A549 (cell line): ENCODE data around the gene ACSM6. TPM values are rescaled to one million over a fixed set of nuclear protein-coding genes. Genes with fewer than 3 reads are reported as not detected.

Experiments used
- ATAC-seq, 2 experiments: fragments of 200-7000 bp in 1 of 2; fragments of >200 bp in 1 of 2; cut with Nextera tagmentation in 1 of 2; cut with Tn5 transposase in 1 of 2; 3 replicates each; pipeline versions ENCODE4 v1.8.0 to v1.9.1; 2018 to 2020; ENCODE audit warnings: mild to moderate bottlenecking in 1 of 2, moderate library complexity in 1 of 2
- CTCF ChIA-PET: fragments of 300-600 bp; sonication (Branson Sonifier 250); formaldehyde crosslinking; extraction: SDS; loops from one replicate; lab custom pipeline; 2021; ENCODE audit warnings: antibody characterized with exemption, inconsistent platforms; lab: Yijun Ruan, JAX
- POLR2A ChIA-PET: fragments of 350-600 bp; formaldehyde crosslinking; extraction: SDS; loops from one replicate; lab custom pipeline; 2021; ENCODE audit warnings: antibody characterized with exemption, inconsistent platforms; lab: Yijun Ruan, JAX
- DNase-seq, 2 experiments: peaks; one replicate each; pipeline versions ENCODE4 v3.0.0 to v3.0.0-alpha.2; 2011 to 2016; ENCODE audit warnings: low read depth in 1 of 2, low spot score in 1 of 2
- FAIRE-seq: peaks from 2 replicates; lab custom pipeline; 2011; peaks lifted over from hg19 to GRCh38; lab: Jason Lieb, UNC
- H3K27ac ChIP-seq, 2 experiments: fragments of >200 bp; sonication (Bioruptor Twin); formaldehyde crosslinking; 3 replicates each; pipeline ENCODE4 v1.5.1; 2016 to 2017
- H3K4me1 ChIP-seq: fragments of >200 bp; sonication (Bioruptor Twin); formaldehyde crosslinking; 3 replicates; pipeline ENCODE4 v1.6.1; 2016
- H3K4me2 ChIP-seq: fragments of >200 bp; sonication (Bioruptor Twin); formaldehyde crosslinking; 3 replicates; pipeline ENCODE4 v1.6.1; 2016
- H3K4me3 ChIP-seq: fragments of >200 bp; sonication (Bioruptor Twin); formaldehyde crosslinking; 3 replicates; pipeline ENCODE4 v1.5.1; 2016
- H3K9me3 ChIP-seq: fragments of >200 bp; sonication (Bioruptor Twin); formaldehyde crosslinking; 3 replicates; pipeline ENCODE4 v1.6.1; 2016
- BHLHE40 ChIP-seq: IDR thresholded peaks from 2 replicates; pipeline ENCODE4 v1.6.1; 2012; ENCODE audit warnings: low read depth, low read length, inconsistent platforms
- CBX8 ChIP-seq: fragments of 200-600 bp; sonication (generic); IDR thresholded peaks from 2 replicates; pipeline ENCODE4 v1.6.1; 2016
- CEBPB ChIP-seq, 2 experiments: fragments of >200 bp in 1 of 2; sonication (Bioruptor Twin) in 1 of 2; formaldehyde crosslinking in 1 of 2; IDR thresholded peaks; 2 replicates each; pipeline ENCODE4 v1.6.1; 2012 to 2016
- CHD2 ChIP-seq: fragments of 150-350 bp; IDR thresholded peaks from 2 replicates; pipeline ENCODE4 v1.6.1; 2014; ENCODE audit warnings: low read length; ENCODE audit not compliant: partially characterized antibody
- CHD4 ChIP-seq: fragments of 200-600 bp; sonication (generic); IDR thresholded peaks from 2 replicates; pipeline ENCODE4 v1.6.1; 2016; ENCODE audit warnings: antibody characterized with exemption, mild to moderate bottlenecking, borderline replicate concordance
- EHMT2 ChIP-seq: fragments of 200-600 bp; sonication (generic); IDR thresholded peaks from 2 replicates; pipeline ENCODE4 v1.6.1; 2016; ENCODE audit warnings: antibody characterized with exemption, low read depth, mild to moderate bottlenecking, moderate library complexity
- EP300 ChIP-seq, 2 experiments: fragments of >200 bp; sonication (Bioruptor Twin); formaldehyde crosslinking; IDR thresholded peaks; 2 replicates in 1 of 2; 3 replicates in 1 of 2; pipeline ENCODE4 v1.6.1; 2016 to 2017
- FOSL2 ChIP-seq, 2 experiments: fragments of 450-650 bp in 1 of 2; fragments of >200 bp in 1 of 2; sonication (Bioruptor Twin) in 1 of 2; formaldehyde crosslinking; IDR thresholded peaks; 2 replicates each; pipeline versions ENCODE4 v1.5.0 to v1.6.1; 2016 to 2020; ENCODE audit warnings: mild to moderate bottlenecking in 1 of 2, moderate library complexity in 1 of 2
- GATA3 ChIP-seq: IDR thresholded peaks from 2 replicates; pipeline ENCODE4 v1.6.1; 2012; ENCODE audit warnings: borderline replicate concordance
- HDAC2 ChIP-seq: fragments of 200-600 bp; sonication (generic); IDR thresholded peaks from 2 replicates; pipeline ENCODE4 v1.6.1; 2016
- HEYL ChIP-seq: fragments of 250-450 bp; sonication (Bioruptor Pico); IDR thresholded peaks from 2 replicates; pipeline ENCODE4 v1.8.0; 2021; ENCODE audit warnings: mild to moderate bottlenecking, moderate library complexity
- HOXA7 ChIP-seq: fragments of 250-450 bp; sonication (Bioruptor Pico); IDR thresholded peaks from 2 replicates; pipeline ENCODE4 v1.5.0; 2020; ENCODE audit warnings: mild to moderate bottlenecking, moderate library complexity
- JUN ChIP-seq, 2 experiments: fragments of >200 bp; sonication (Bioruptor Twin); formaldehyde crosslinking; IDR thresholded peaks; 2 replicates in 1 of 2; 3 replicates in 1 of 2; pipeline ENCODE4 v1.6.1; 2016 to 2017
- KDM5A ChIP-seq: fragments of 200-600 bp; sonication (generic); IDR thresholded peaks from 2 replicates; pipeline ENCODE4 v1.6.1; 2016; ENCODE audit warnings: antibody characterized with exemption, mild to moderate bottlenecking
- NFE2L2 ChIP-seq: fragments of 150-350 bp; conservative IDR thresholded peaks from 2 replicates; pipeline ENCODE4 v1.6.1; 2014; ENCODE audit warnings: low read length
- NPAS2 ChIP-seq: fragments of 250-450 bp; sonication (Bioruptor Pico); IDR thresholded peaks from 2 replicates; pipeline ENCODE4 v1.8.0; 2022; ENCODE audit warnings: mild to moderate bottlenecking, moderate library complexity, borderline replicate concordance
- NR3C1 ChIP-seq: fragments of >200 bp; sonication (Bioruptor Twin); formaldehyde crosslinking; IDR thresholded peaks from 3 replicates; pipeline ENCODE4 v1.6.1; 2017
- POLR2AphosphoS2 ChIP-seq: conservative IDR thresholded peaks from 2 replicates; pipeline ENCODE4 v1.6.1; 2012; ENCODE audit warnings: low read length, improper control_type of control experiment, inconsistent platforms
- RARB ChIP-seq: fragments of 250-450 bp; sonication (Bioruptor Pico); IDR thresholded peaks from 2 replicates; pipeline ENCODE4 v1.8.0; 2021; ENCODE audit warnings: mild to moderate bottlenecking, moderate library complexity
- RFX5 ChIP-seq: fragments of 450-650 bp; IDR thresholded peaks from 2 replicates; pipeline ENCODE4 v1.7.1; 2014; ENCODE audit warnings: antibody characterized with exemption, mild to moderate bottlenecking, moderate library complexity
- RNF2 ChIP-seq: fragments of 200-600 bp; sonication (generic); IDR thresholded peaks from 2 replicates; pipeline ENCODE4 v1.6.1; 2016; ENCODE audit warnings: low read depth, mild to moderate bottlenecking, antibody characterized with exemption, moderate library complexity, borderline replicate concordance
- ZC3H11A ChIP-seq: fragments of 450-650 bp; IDR thresholded peaks from 2 replicates; pipeline ENCODE4 v1.6.1; 2014; ENCODE audit warnings: antibody characterized with exemption, mild to moderate bottlenecking
- WGBS: methylation state at CpG from one replicate; pipeline ENCODE4 v1.1.6; 2017; ENCODE audit errors: missing lambda C conversion rate; 5-methylcytosine and 5-hydroxymethylcytosine counted together
- polyA plus RNA-seq, 4 experiments: library from polyadenylated mRNA; depleted of rRNA in 3 of 4; stranded (reverse); fragments of >200 nt; fragmentation: RNase III in 1 of 4; extraction: RNeasy Plus Mini Kit Qiagen cat#74134 plus additional on column Dnase treatment in 1 of 4; gene quantifications; 2 replicates in 3 of 4; 3 replicates in 1 of 4; pipeline ENCODE4 v1.2.3, GENCODE V29; 2011 to 2017
- TF ChIP-seq, protein P1 (sequence below): fragments of 150-350 bp; IDR thresholded peaks from 2 replicates; pipeline ENCODE4 v1.6.1; 2014; ENCODE audit warnings: low read depth, mild to moderate bottlenecking, low read length
- TF ChIP-seq, protein P2 (sequence below): fragments of 200-600 bp; sonication (generic); IDR thresholded peaks from 2 replicates; pipeline ENCODE4 v1.6.1; 2016; ENCODE audit warnings: antibody characterized with exemption, mild to moderate bottlenecking, moderate library complexity
- TF ChIP-seq, protein P3 (sequence below): fragments of >200 bp; sonication (Bioruptor Twin); formaldehyde crosslinking; IDR thresholded peaks from 3 replicates; pipeline ENCODE4 v1.5.1; 2016

ACSM6 gene
- polyA plus RNA-seq, 2 of the 4 experiments (the other 2 are of a cell fraction) = not detected

DNA sequence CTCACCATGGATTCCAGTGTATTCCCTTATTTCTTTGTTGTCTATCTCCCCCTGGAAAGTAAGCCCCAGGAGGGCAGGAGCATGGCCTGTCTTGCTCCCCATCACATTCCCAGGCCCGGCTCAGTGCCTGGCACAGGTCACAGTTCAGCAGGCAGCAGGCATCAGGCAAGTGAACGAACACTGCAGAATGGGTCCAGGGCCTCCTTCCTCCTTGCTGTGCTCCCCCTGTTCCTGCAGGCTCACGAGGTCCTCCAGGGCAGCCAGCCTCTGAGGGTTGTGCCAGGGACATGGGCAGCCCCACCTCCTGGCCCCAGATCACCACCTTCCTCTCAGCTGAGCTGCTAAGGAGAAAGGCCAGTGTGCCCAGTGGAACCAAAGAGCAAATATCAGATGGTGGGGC lies 55.0 kb downstream of the ACSM6 start:
- H3K4me3 ChIP-seq = no peak overlapping the region
- H3K4me2 ChIP-seq = no peak overlapping the region
- ATAC-seq (no peak), DNase-seq (no peak)
- H3K27ac ChIP-seq = peak overlapping the region in 1 of 2 experiments; percentile 13; a peak in 1 of 6 replicates
- TF ChIP-seq, protein P1, sequence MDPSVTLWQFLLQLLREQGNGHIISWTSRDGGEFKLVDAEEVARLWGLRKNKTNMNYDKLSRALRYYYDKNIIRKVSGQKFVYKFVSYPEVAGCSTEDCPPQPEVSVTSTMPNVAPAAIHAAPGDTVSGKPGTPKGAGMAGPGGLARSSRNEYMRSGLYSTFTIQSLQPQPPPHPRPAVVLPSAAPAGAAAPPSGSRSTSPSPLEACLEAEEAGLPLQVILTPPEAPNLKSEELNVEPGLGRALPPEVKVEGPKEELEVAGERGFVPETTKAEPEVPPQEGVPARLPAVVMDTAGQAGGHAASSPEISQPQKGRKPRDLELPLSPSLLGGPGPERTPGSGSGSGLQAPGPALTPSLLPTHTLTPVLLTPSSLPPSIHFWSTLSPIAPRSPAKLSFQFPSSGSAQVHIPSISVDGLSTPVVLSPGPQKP = no peak
- TF ChIP-seq, protein P2, sequence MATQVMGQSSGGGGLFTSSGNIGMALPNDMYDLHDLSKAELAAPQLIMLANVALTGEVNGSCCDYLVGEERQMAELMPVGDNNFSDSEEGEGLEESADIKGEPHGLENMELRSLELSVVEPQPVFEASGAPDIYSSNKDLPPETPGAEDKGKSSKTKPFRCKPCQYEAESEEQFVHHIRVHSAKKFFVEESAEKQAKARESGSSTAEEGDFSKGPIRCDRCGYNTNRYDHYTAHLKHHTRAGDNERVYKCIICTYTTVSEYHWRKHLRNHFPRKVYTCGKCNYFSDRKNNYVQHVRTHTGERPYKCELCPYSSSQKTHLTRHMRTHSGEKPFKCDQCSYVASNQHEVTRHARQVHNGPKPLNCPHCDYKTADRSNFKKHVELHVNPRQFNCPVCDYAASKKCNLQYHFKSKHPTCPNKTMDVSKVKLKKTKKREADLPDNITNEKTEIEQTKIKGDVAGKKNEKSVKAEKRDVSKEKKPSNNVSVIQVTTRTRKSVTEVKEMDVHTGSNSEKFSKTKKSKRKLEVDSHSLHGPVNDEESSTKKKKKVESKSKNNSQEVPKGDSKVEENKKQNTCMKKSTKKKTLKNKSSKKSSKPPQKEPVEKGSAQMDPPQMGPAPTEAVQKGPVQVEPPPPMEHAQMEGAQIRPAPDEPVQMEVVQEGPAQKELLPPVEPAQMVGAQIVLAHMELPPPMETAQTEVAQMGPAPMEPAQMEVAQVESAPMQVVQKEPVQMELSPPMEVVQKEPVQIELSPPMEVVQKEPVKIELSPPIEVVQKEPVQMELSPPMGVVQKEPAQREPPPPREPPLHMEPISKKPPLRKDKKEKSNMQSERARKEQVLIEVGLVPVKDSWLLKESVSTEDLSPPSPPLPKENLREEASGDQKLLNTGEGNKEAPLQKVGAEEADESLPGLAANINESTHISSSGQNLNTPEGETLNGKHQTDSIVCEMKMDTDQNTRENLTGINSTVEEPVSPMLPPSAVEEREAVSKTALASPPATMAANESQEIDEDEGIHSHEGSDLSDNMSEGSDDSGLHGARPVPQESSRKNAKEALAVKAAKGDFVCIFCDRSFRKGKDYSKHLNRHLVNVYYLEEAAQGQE = no peak
- TF ChIP-seq NR3C1 (no peak), FOSL2 (IDR thresholded peaks at IDR 0.05) (no peak), FOSL2 (CRISPR knock-in tag; IDR thresholded peaks at IDR 0.05) (no peak), ZC3H11A (no peak), HDAC2 (no peak), HOXA7 (no peak), NFE2L2 (no peak), CHD4 (no peak), BHLHE40 (no peak), EP300 (IDR thresholded peaks at IDR 0.05) (no peak), CHD2 (no peak), RFX5 (no peak), CEBPB (IDR thresholded peaks at IDR 0.05) (no peak), HEYL (CRISPR knock-in tag) (no peak), EHMT2 (no peak), NPAS2 (CRISPR knock-in tag) (no peak), JUN (IDR thresholded peaks at IDR 0.05) (no peak)
- TF ChIP-seq, protein P3, sequence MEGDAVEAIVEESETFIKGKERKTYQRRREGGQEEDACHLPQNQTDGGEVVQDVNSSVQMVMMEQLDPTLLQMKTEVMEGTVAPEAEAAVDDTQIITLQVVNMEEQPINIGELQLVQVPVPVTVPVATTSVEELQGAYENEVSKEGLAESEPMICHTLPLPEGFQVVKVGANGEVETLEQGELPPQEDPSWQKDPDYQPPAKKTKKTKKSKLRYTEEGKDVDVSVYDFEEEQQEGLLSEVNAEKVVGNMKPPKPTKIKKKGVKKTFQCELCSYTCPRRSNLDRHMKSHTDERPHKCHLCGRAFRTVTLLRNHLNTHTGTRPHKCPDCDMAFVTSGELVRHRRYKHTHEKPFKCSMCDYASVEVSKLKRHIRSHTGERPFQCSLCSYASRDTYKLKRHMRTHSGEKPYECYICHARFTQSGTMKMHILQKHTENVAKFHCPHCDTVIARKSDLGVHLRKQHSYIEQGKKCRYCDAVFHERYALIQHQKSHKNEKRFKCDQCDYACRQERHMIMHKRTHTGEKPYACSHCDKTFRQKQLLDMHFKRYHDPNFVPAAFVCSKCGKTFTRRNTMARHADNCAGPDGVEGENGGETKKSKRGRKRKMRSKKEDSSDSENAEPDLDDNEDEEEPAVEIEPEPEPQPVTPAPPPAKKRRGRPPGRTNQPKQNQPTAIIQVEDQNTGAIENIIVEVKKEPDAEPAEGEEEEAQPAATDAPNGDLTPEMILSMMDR = no peak
- TF ChIP-seq, all 56 proteins: peak for 0
- WGBS = 87% methylated on average over 3 of the region's 3 CpGs
- no peak for FAIRE-seq
- POLR2A ChIA-PET = no interaction called here
- peaks cover 18% of the 10 kb centered on the region for H3K4me1 ChIP-seq
- H3K9me3 ChIP-seq = no peaks in the 10 kb centered on the region
- CTCF ChIA-PET = interaction anchor here (1.0 to 18.4 kb wide), 6 partner anchors 9 to 125 kb away, joined by 3 to 637 read pairs (median 4); no protein-coding TSS in a partner anchor

DNA sequence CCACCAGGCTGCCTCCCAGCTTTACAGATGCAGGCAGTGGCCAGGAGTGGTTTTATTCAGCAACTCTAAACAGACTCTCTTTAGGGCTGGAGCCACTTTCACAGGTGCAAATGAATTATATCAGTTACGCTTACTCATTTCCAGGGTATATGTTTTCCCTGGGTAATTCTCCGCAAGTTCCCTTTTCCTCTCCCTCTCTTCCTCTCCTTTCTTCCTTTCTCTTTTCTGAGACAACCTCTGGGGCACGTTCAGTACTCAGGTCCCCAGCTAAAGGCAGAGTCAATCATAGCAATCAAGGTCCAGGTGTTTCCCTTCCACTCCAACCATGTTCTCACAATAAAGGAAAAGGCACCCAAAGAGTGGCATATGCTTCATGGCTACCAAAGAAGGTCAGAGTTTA lies 55.4 kb downstream of the ACSM6 start:
- no peak for TF ChIP-seq RARB (CRISPR knock-in tag)
- TF ChIP-seq POLR2AphosphoS2 = no peak
- no peak for TF ChIP-seq RNF2
- no peak for TF ChIP-seq KDM5A
- TF ChIP-seq CHD4 = no peak
- no peak for TF ChIP-seq CBX8
- no peak for TF ChIP-seq GATA3
- no peak for TF ChIP-seq ZC3H11A
- FAIRE-seq (no peak), ATAC-seq (no peak), DNase-seq (no peak)
- no peak overlapping the region for H3K4me3 ChIP-seq
- no peak overlapping the region; a peak in 1 of 6 replicates for H3K27ac ChIP-seq
- no peak overlapping the region for H3K4me2 ChIP-seq
- H3K9me3 ChIP-seq = no peaks in the 10 kb centered on the region
- peaks cover 18% of the 10 kb centered on the region for H3K4me1 ChIP-seq
- CTCF ChIA-PET = interaction anchor here (1.0 to 18.4 kb wide), 6 partner anchors 8 to 125 kb away, joined by 3 to 637 read pairs (median 4); no protein-coding TSS in a partner anchor
- POLR2A ChIA-PET = no interaction called here
- WGBS = 94% methylated on average over 3 of the region's 3 CpGs
